Sigmoid colon (tissue), 7 donors: Measurements from ENCODE around the gene SAA4. TPM values are rescaled to one million over a fixed set of nuclear protein-coding genes. Genes with fewer than 3 reads are reported as not detected.

Experiments
- DNase-seq: peaks from one replicate; pipeline ENCODE4 v3.0.0-alpha.2; 2019
- H3K27ac ChIP-seq, 4 donors: fragments of 200-600 bp; sonication (generic); one replicate each; pipeline ENCODE4 v1.5.1; 2016 to 2019; ENCODE audit warnings: mild to moderate bottlenecking in 1 of 4
- H3K27me3 ChIP-seq, 3 donors: fragments of 200-600 bp; sonication (generic); one replicate each; pipeline ENCODE4 v1.5.1; 2019; ENCODE audit warnings: mild to moderate bottlenecking in 1 of 3
- H3K36me3 ChIP-seq, 4 donors: fragments of 200-600 bp; sonication (generic); one replicate each; pipeline ENCODE4 v1.5.1; 2016 to 2019
- H3K4me1 ChIP-seq, 4 donors: fragments of 200-600 bp; sonication (generic); one replicate each; pipeline ENCODE4 v1.5.1; 2017 to 2019
- H3K4me3 ChIP-seq, 4 donors: fragments of 200-600 bp; sonication (generic); one replicate each; pipeline ENCODE4 v1.5.1; 2017 to 2019; ENCODE audit warnings: mild to moderate bottlenecking in 2 of 4, moderate library complexity in 1 of 4
- H3K9me3 ChIP-seq, 4 donors: fragments of 200-600 bp in 3 of 4; sonication (generic) in 3 of 4; one replicate each; pipeline versions ENCODE4 v1.5.1 to v1.6.1; 2013 to 2019
- CTCF ChIP-seq, 4 experiments: fragments of 450-650 bp in 3 of 4; fragments of 200-600 bp in 1 of 4; IDR thresholded peaks; one replicate each; pipeline ENCODE4 v1.5.1; 2016 to 2019; ENCODE audit warnings: antibody characterized with exemption in 4 of 4, mild to moderate bottlenecking in 3 of 4, moderate library complexity in 2 of 4
- EP300 ChIP-seq, 4 donors: sonication (generic); formaldehyde crosslinking; IDR thresholded peaks; one replicate each; pipeline ENCODE4 v1.6.1; 2017; ENCODE audit warnings: antibody characterized with exemption in 4 of 4
- POLR2A ChIP-seq, 2 donors: fragments of 450-650 bp; IDR thresholded peaks; one replicate each; pipeline ENCODE4 v1.6.1; 2016; ENCODE audit warnings: antibody characterized with exemption in 2 of 2, mild to moderate bottlenecking in 2 of 2, moderate library complexity in 2 of 2
- POLR2AphosphoS5 ChIP-seq, 4 donors: sonication (generic); formaldehyde crosslinking; IDR thresholded peaks; one replicate each; pipeline ENCODE4 v1.6.1; 2017; ENCODE audit warnings: antibody characterized with exemption in 4 of 4
- WGBS, 2 donors: extraction: QIAGEN DNeasy Blood & Tissue Kit; methylation state at CpG; one replicate each; pipeline ENCODE4 v1.1.7; 2013; 5-methylcytosine and 5-hydroxymethylcytosine counted together
- intact Hi-C: fragments of 100-400 bp; cut with DNase I; formaldehyde crosslinking; loops from one replicate; pipeline ENCODE4 v1.15.1; 2023
- polyA plus RNA-seq, 3 donors: library from polyadenylated mRNA; stranded (reverse); fragments of 200-250 nt; gene quantifications; one replicate each; pipeline ENCODE4 v1.2.3, GENCODE V29; 2013
- total RNA-seq, 4 donors: library from RNA; depleted of rRNA; stranded (reverse); fragments of >200 nt; gene quantifications; one replicate each; pipeline ENCODE4 v1.1.0, GENCODE V29; 2016
- donor health status: healthy with polysubstance abuse.
- donor health status: Bipolar disorder and iron deficiency.
- donor health status: healthy.

Gene SAA4
- total RNA-seq (not detected), polyA plus RNA-seq (under 1 TPM in 1 of 3 donors, not detected in 2; 0.93 TPM)

- Histone ChIP-seq H3K4me3 (no peak within 1 kb of the TSS), H3K27ac (no peak within 1 kb of the TSS), H3K27me3 (no peaks in the 10 kb centered on the region), H3K36me3 (no peaks in the 10 kb centered on the region), H3K9me3 (no peaks in the 10 kb centered on the region), H3K4me1 (no peaks in the 10 kb centered on the region)
- WGBS, 2 donors: 66 to 78% methylated on average over 2 of the region's 2 CpGs
- intact Hi-C loops: no loop called here
- TF ChIP-seq EP300 (IDR thresholded peaks at IDR 0.05) (no peak), POLR2A (IDR thresholded peaks at IDR 0.05) (no peak), CTCF (IDR thresholded peaks at IDR 0.05) (no peak), POLR2AphosphoS5 (IDR thresholded peaks at IDR 0.05) (no peak)
- no peak for DNase-seq
Observed at GRCh38 chr11:18236664-18237356, at the start of gene SAA4. Gene SAA4 (minus strand): TSS chr11:18236802. CDS start chr11:18235926, 876 bp downstream.

GRCh38 chr11:18285841-18286240 is 49.2 kb upstream of the SAA4 start:
- Histone ChIP-seq H3K27ac (no peak overlapping the region), H3K9me3 (no peaks in the 10 kb centered on the region), H3K4me1 (no peaks in the 10 kb centered on the region), H3K4me3 (no peak overlapping the region), H3K36me3 (peaks cover 0 to 68% (median 11%) of the 10 kb centered on the region in 4 donors), H3K27me3 (no peaks in the 10 kb centered on the region)
- WGBS, 2 donors: 96 to 99% methylated on average over 1 of the region's 1 CpG
- DNase-seq: no peak
- intact Hi-C loops: no loop called here
- no peak for TF ChIP-seq EP300 (IDR thresholded peaks at IDR 0.05)
- TF ChIP-seq CTCF (IDR thresholded peaks at IDR 0.05): no peak
- no peak for TF ChIP-seq POLR2A (IDR thresholded peaks at IDR 0.05)
- TF ChIP-seq POLR2AphosphoS5 (IDR thresholded peaks at IDR 0.05): no peak

DNA sequence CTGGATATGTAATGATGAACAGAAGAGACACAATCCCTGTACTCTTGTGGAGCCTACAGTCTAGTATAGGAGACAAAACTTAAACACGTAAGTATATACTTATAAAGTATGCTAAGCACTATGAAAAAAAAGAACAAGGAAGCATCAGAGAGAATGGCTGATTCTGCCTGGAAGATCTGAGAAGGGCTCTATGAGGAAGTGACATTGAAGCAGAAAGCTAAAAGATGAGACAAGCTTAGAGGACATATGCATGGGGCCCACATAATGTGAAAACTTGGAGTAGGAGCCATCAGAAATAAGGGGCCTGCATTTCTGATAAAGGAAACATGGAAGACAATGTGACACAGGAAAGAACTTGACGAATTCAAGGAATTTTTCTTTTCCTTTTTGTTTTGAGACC is 46.0 kb upstream of the SAA4 start:
- TF ChIP-seq POLR2AphosphoS5 (IDR thresholded peaks at IDR 0.05) (no peak), EP300 (IDR thresholded peaks at IDR 0.05) (no peak), POLR2A (IDR thresholded peaks at IDR 0.05) (no peak), CTCF (IDR thresholded peaks at IDR 0.05) (no peak)
- Histone ChIP-seq H3K36me3 (peaks cover 0 to 64% (median 11%) of the 10 kb centered on the region in 4 donors), H3K4me3 (no peak overlapping the region), H3K27ac (no peak overlapping the region), H3K27me3 (no peaks in the 10 kb centered on the region), H3K4me1 (no peaks in the 10 kb centered on the region), H3K9me3 (no peaks in the 10 kb centered on the region)
- no peak for DNase-seq
- 81 to 94% methylated on average over 2 of the region's 2 CpGs for WGBS, 2 donors
- intact Hi-C loops: no loop called here

DNA sequence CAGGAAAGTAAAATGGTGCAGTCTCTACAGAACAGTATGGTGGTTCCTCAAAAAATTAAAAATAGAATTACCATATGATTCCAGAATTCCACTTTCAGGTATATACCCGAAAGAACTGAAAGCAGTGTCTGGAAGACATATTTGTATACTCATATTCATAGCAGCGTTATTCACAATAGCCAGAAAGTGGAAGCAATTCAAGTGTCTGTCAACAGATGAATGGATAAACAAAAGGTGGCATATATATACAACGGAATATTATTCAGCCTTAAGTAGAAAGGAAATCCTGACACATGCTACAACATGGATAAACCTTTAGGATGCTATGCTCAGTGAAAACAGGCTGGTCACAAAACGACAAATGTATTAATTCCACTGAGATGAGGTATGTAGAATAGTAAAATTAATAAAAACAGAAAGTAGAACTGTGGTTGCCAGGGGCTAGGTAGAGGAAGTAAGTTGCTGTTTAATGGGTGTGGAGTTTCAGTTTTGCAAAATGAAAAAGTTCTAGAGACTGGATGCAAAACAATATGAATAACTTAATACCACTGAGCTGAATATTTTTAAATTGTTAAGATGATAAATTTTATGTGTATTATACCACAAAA is 43.9 kb upstream of the SAA4 start:
- H3K27me3 ChIP-seq: no peaks in the 10 kb centered on the region
- DNase-seq: no peak
- H3K4me3 ChIP-seq: no peak overlapping the region
- intact Hi-C loops: no loop called here
- TF ChIP-seq CTCF (IDR thresholded peaks at IDR 0.05) (no peak), POLR2A (IDR thresholded peaks at IDR 0.05) (no peak), POLR2AphosphoS5 (IDR thresholded peaks at IDR 0.05) (no peak), EP300 (IDR thresholded peaks at IDR 0.05) (no peak)
- H3K27ac ChIP-seq: no peak overlapping the region
- no peaks in the 10 kb centered on the region for H3K4me1 ChIP-seq
- peaks cover 0 to 43% (median 0%) of the 10 kb centered on the region in 4 donors for H3K36me3 ChIP-seq
- WGBS, 2 donors: 65 to 82% methylated on average over 4 of the region's 4 CpGs
- H3K9me3 ChIP-seq: no peaks in the 10 kb centered on the region
